SK-N-SH treated with all-trans-retinoic acid at 6 μM for 48 hours (cell line): Measurements from ENCODE around the gene OCA2.

Experiments used
- ATAC-seq: fragments of 200-7000 bp; cut with Tn5 transposase; 3 replicates; pipeline ENCODE4 v1.9.1; 2020; ENCODE audit warnings: mild to moderate bottlenecking, moderate library complexity
- BACH2 ChIP-seq: fragments of 250-450 bp; sonication (Bioruptor Pico); IDR thresholded peaks from 2 replicates; pipeline ENCODE4 v1.9.0; 2021; ENCODE audit warnings: mild to moderate bottlenecking, borderline replicate concordance
- GLIS3 ChIP-seq: fragments of 250-450 bp; sonication (Bioruptor Pico); IDR thresholded peaks from 2 replicates; pipeline ENCODE4 v1.5.0; 2020; ENCODE audit warnings: mild to moderate bottlenecking, moderate library complexity
- ISL1 ChIP-seq: fragments of 250-450 bp; sonication (Bioruptor Pico); IDR thresholded peaks from 2 replicates; pipeline ENCODE4 v2.1.2; 2022; ENCODE audit warnings: mild to moderate bottlenecking, moderate library complexity
- OSR1 ChIP-seq: fragments of 250-450 bp; sonication (Bioruptor Pico); IDR thresholded peaks from 2 replicates; pipeline ENCODE4 v1.8.0; 2022; ENCODE audit warnings: moderate library complexity, mild to moderate bottlenecking, inconsistent platforms
- PPARA ChIP-seq: fragments of 250-450 bp; sonication (Bioruptor Pico); IDR thresholded peaks from 2 replicates; pipeline ENCODE4 v1.5.0; 2020; ENCODE audit warnings: mild to moderate bottlenecking, borderline replicate concordance
- RARB ChIP-seq: fragments of 250-450 bp; sonication (Bioruptor Pico); IDR thresholded peaks from 2 replicates; pipeline ENCODE4 v1.8.0; 2021; ENCODE audit warnings: mild to moderate bottlenecking, moderate library complexity
- SNAI2 ChIP-seq: fragments of 250-450 bp; sonication (Bioruptor Pico); IDR thresholded peaks from 2 replicates; pipeline ENCODE4 v1.5.0; 2020; ENCODE audit warnings: mild to moderate bottlenecking, moderate library complexity
- TOX ChIP-seq: fragments of 250-450 bp; sonication (Bioruptor Pico); IDR thresholded peaks from 2 replicates; pipeline ENCODE4 v1.8.0; 2021; ENCODE audit warnings: mild to moderate bottlenecking, moderate library complexity, borderline replicate concordance
- ZC3H10 ChIP-seq: fragments of 250-450 bp; sonication (Bioruptor Pico); IDR thresholded peaks from 2 replicates; pipeline ENCODE4 v1.5.1; 2021; ENCODE audit warnings: mild to moderate bottlenecking, moderate library complexity
- ZFP3 ChIP-seq: fragments of 250-450 bp; sonication (Bioruptor Pico); IDR thresholded peaks from 2 replicates; pipeline ENCODE4 v1.5.0; 2020; ENCODE audit warnings: mild to moderate bottlenecking, moderate library complexity
- ZFP30 ChIP-seq: fragments of 450-650 bp; formaldehyde crosslinking; IDR thresholded peaks from 2 replicates; pipeline ENCODE4 v1.5.0; 2022; ENCODE audit warnings: mild to moderate bottlenecking, moderate library complexity
- ZNF565 ChIP-seq: fragments of 450-650 bp; formaldehyde crosslinking; conservative IDR thresholded peaks from 2 replicates; pipeline ENCODE4 v1.5.0; 2020; ENCODE audit warnings: low read depth, mild to moderate bottlenecking, moderate library complexity
- ZNF70 ChIP-seq: fragments of 450-650 bp; formaldehyde crosslinking; IDR thresholded peaks from 2 replicates; pipeline ENCODE4 v1.5.0; 2020; ENCODE audit warnings: mild to moderate bottlenecking, moderate library complexity
- ZNF8 ChIP-seq: fragments of 450-650 bp; formaldehyde crosslinking; IDR thresholded peaks from 2 replicates; pipeline ENCODE4 v1.5.0; 2020; ENCODE audit warnings: mild to moderate bottlenecking, moderate library complexity
- TF ChIP-seq, protein P1 (sequence below): fragments of 250-450 bp; sonication (Bioruptor Pico); IDR thresholded peaks from 2 replicates; pipeline ENCODE4 v1.5.0; 2020; ENCODE audit warnings: mild to moderate bottlenecking, moderate library complexity
- TF ChIP-seq, protein P2 (sequence below): fragments of 250-450 bp; sonication (Bioruptor Pico); IDR thresholded peaks from 2 replicates; pipeline ENCODE4 v1.8.0; 2021; ENCODE audit warnings: low read depth, mild to moderate bottlenecking, moderate library complexity, borderline replicate concordance
- TF ChIP-seq, protein P3 (sequence below): fragments of 250-450 bp; sonication (Bioruptor Pico); IDR thresholded peaks from 2 replicates; pipeline ENCODE4 v1.8.0; 2020; ENCODE audit warnings: mild to moderate bottlenecking, moderate library complexity, borderline replicate concordance
- TF ChIP-seq, protein P4 (sequence below): fragments of 250-450 bp; sonication (Bioruptor Pico); IDR thresholded peaks from 2 replicates; pipeline ENCODE4 v1.5.1; 2020; ENCODE audit warnings: low read depth, mild to moderate bottlenecking, moderate library complexity

Gene OCA2

DNA sequence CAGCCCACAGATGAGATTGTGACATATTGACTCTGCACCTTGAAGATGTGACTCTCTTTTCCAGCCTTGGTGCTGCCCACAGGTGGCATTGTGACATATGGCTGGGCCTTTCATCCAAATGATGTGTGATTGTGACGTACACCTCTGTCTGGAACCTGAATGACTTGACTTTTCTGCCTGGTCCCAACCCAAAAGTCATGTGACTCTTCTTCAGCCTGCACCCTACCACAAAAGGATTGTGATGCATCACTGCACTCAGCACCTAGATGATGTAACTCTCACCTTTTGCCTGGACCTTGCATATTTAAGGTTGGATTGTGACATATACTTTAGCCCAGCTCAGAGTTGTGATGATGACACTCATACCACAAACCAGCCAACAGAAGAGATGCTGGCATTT is 204.5 kb downstream of the OCA2 start:
- no peak for TF ChIP-seq TOX (CRISPR knock-in tag)
- TF ChIP-seq BACH2 (CRISPR knock-in tag), result no peak
- TF ChIP-seq, protein P1, sequence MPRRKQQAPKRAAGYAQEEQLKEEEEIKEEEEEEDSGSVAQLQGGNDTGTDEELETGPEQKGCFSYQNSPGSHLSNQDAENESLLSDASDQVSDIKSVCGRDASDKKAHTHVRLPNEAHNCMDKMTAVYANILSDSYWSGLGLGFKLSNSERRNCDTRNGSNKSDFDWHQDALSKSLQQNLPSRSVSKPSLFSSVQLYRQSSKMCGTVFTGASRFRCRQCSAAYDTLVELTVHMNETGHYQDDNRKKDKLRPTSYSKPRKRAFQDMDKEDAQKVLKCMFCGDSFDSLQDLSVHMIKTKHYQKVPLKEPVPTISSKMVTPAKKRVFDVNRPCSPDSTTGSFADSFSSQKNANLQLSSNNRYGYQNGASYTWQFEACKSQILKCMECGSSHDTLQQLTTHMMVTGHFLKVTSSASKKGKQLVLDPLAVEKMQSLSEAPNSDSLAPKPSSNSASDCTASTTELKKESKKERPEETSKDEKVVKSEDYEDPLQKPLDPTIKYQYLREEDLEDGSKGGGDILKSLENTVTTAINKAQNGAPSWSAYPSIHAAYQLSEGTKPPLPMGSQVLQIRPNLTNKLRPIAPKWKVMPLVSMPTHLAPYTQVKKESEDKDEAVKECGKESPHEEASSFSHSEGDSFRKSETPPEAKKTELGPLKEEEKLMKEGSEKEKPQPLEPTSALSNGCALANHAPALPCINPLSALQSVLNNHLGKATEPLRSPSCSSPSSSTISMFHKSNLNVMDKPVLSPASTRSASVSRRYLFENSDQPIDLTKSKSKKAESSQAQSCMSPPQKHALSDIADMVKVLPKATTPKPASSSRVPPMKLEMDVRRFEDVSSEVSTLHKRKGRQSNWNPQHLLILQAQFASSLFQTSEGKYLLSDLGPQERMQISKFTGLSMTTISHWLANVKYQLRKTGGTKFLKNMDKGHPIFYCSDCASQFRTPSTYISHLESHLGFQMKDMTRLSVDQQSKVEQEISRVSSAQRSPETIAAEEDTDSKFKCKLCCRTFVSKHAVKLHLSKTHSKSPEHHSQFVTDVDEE (CRISPR knock-in tag), result no peak
- TF ChIP-seq ZNF70 (CRISPR knock-in tag), result no peak
- no peak for TF ChIP-seq ZFP3 (CRISPR knock-in tag)
- TF ChIP-seq, protein P2, sequence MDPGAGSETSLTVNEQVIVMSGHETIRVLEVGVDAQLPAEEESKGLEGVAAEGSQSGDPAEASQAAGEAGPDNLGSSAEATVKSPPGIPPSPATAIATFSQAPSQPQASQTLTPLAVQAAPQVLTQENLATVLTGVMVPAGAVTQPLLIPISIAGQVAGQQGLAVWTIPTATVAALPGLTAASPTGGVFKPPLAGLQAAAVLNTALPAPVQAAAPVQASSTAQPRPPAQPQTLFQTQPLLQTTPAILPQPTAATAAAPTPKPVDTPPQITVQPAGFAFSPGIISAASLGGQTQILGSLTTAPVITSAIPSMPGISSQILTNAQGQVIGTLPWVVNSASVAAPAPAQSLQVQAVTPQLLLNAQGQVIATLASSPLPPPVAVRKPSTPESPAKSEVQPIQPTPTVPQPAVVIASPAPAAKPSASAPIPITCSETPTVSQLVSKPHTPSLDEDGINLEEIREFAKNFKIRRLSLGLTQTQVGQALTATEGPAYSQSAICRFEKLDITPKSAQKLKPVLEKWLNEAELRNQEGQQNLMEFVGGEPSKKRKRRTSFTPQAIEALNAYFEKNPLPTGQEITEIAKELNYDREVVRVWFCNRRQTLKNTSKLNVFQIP (CRISPR knock-in tag), result no peak
- TF ChIP-seq, protein P3, sequence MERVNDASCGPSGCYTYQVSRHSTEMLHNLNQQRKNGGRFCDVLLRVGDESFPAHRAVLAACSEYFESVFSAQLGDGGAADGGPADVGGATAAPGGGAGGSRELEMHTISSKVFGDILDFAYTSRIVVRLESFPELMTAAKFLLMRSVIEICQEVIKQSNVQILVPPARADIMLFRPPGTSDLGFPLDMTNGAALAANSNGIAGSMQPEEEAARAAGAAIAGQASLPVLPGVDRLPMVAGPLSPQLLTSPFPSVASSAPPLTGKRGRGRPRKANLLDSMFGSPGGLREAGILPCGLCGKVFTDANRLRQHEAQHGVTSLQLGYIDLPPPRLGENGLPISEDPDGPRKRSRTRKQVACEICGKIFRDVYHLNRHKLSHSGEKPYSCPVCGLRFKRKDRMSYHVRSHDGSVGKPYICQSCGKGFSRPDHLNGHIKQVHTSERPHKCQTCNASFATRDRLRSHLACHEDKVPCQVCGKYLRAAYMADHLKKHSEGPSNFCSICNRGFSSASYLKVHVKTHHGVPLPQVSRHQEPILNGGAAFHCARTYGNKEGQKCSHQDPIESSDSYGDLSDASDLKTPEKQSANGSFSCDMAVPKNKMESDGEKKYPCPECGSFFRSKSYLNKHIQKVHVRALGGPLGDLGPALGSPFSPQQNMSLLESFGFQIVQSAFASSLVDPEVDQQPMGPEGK (CRISPR knock-in tag), result no peak
- TF ChIP-seq, protein P4, sequence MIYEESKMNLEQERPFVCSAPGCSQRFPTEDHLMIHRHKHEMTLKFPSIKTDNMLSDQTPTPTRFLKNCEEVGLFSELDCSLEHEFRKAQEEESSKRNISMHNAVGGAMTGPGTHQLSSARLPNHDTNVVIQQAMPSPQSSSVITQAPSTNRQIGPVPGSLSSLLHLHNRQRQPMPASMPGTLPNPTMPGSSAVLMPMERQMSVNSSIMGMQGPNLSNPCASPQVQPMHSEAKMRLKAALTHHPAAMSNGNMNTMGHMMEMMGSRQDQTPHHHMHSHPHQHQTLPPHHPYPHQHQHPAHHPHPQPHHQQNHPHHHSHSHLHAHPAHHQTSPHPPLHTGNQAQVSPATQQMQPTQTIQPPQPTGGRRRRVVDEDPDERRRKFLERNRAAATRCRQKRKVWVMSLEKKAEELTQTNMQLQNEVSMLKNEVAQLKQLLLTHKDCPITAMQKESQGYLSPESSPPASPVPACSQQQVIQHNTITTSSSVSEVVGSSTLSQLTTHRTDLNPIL, result no peak
- no peak for TF ChIP-seq ISL1 (CRISPR knock-in tag)
- ATAC-seq, result no peak

DNA sequence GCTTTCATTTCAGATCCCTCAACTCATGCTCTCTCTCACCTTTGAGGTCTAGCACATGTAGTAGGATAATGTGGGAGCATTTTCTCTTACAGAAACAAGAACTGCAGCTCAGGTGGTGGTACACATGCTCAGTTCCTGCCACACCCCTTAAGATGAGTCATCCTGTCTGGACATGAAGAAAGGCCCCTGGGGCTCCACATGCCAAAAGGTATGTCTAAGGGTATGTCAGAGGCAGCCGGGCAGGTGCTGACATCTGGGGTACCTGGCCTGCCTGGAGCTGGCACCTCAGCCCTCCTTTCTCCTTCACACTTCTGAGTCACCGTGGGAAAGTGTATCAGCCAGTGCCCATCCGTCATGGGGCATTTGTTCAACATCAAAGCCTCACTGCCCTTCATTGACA is 209.9 kb downstream of the OCA2 start:
- no peak for ATAC-seq
- TF ChIP-seq, protein P3 (CRISPR knock-in tag), result no peak
- no peak for TF ChIP-seq TOX (CRISPR knock-in tag)
- no peak for TF ChIP-seq OSR1 (CRISPR knock-in tag)
- no peak for TF ChIP-seq PPARA (CRISPR knock-in tag)
- TF ChIP-seq, protein P2 (CRISPR knock-in tag), result no peak
- TF ChIP-seq BACH2 (CRISPR knock-in tag), result no peak
- TF ChIP-seq GLIS3 (CRISPR knock-in tag), result no peak
- TF ChIP-seq SNAI2 (CRISPR knock-in tag), result no peak
- TF ChIP-seq ZC3H10 (CRISPR knock-in tag), result no peak
- TF ChIP-seq ZNF565 (CRISPR knock-in tag), result no peak
- no peak for TF ChIP-seq ISL1 (CRISPR knock-in tag)

DNA sequence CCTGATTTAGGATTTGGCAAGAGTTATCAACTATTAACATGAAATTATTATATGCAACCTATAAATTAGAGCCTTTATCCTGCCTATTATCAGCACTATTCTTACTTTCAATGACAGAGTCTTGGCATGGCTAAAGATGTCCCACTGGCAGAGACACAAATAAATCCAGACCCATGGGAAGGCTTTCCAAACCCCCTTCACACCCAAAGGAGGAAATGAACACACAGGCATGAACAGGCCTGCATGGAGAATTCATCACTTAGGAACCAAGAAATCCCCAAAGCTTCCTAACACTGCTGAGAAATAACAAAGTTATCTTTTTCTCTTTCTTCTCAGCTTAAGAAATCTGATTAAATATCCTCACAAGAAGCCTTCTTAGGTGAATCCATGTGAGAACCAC is 213.9 kb downstream of the OCA2 start:
- TF ChIP-seq ZFP30 (CRISPR knock-in tag) (no peak), SNAI2 (CRISPR knock-in tag) (no peak), TOX (CRISPR knock-in tag) (no peak), OSR1 (CRISPR knock-in tag) (no peak), ISL1 (CRISPR knock-in tag) (no peak), RARB (CRISPR knock-in tag) (no peak), PPARA (CRISPR knock-in tag) (no peak), ZNF8 (no peak), ZC3H10 (CRISPR knock-in tag) (no peak)
- TF ChIP-seq, protein P4, result no peak
- TF ChIP-seq, protein P1 (CRISPR knock-in tag), result no peak
- ATAC-seq, result no peak
